ENCODE measurements around the gene MYO9B.

GRCh38 chr19:17194608-17195007 lies 119.0 kb downstream of the MYO9B start:
- TF ChIP-seq CTCF (IDR thresholded peaks at IDR 0.05; ENCODE audit: insufficient read depth, low read length, poor library complexity, severe bottlenecking) (no peak), EZH2phosphoT487 (conservative IDR thresholded peaks at IDR 0.05; ENCODE audit: low read length) (no peak)
